ENCODE measurements around the gene HRAS.

- no peak for TF ChIP-seq POLR2A (IDR thresholded peaks at IDR 0.05; ENCODE audit: low read depth, low read length)
- TF ChIP-seq POLR2AphosphoS5 (IDR thresholded peaks at IDR 0.05; ENCODE audit: low read depth, low read length) = no peak
- TF ChIP-seq SPI1 (IDR thresholded peaks at IDR 0.05; ENCODE audit: low read depth, low read length) = no peak
- TF ChIP-seq TAF1 (IDR thresholded peaks at IDR 0.05; ENCODE audit: low read depth, low read length) = no peak
- TF ChIP-seq POU2F2 (IDR thresholded peaks at IDR 0.05; ENCODE audit: low read depth, low read length) = no peak
- no peak for TF ChIP-seq PAX5 (IDR thresholded peaks at IDR 0.05; ENCODE audit: insufficient read depth, low read length, severe bottlenecking)
Observed at GRCh38 chr11:562046-562645, 26.8 kb upstream of the HRAS start.
